Cerebellar cortex (tissue), 1 donor: Measurements from ENCODE around the gene IGFN1.
"Not testable (repeated sequence)": the region's sequence is repeated elsewhere in the genome, so short reads cannot be mapped to it uniquely, and the experiment has no call there.

ENCODE experiments used
- DNase-seq: peaks from one replicate; pipeline ENCODE4 v3.0.0-alpha.2; 2015; ENCODE audit warnings: low spot score

The IGFN1 gene

DNA sequence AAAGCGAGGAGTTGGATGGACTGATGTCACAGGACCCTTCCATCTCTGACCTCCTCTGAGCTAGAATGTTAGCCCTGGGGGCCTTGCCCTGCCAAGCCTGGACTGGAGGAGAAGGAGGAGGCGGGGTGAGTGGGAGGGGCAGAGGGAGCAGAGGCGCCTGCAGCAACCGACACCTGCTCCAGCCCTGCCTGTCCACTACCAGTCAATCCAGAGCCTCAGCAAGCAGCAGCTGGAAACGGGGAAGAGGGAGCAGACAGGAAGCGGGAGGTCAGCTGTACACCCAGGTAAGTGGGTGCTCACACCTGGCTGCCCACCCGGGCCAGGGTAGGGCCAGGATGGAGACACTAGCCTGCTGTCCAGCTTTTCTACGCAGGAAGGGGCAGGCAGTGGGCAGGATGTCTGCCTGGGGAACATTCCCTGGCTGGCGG lies at the start of gene IGFN1:
IGFN1 (plus strand) TSS at position 201 of the 428 bp plus-strand sequence. CDS start 2,470 bp downstream, outside the sequence.
- DNase-seq: peak; percentile 82

GRCh38 chr1:201140941-201141260 lies 49.7 kb upstream of the IGFN1 start:
- no peak for DNase-seq

- DNase-seq: no peak
Measured at GRCh38 chr1:201141418-201141817, 49.2 kb upstream of the IGFN1 start.

GRCh38 chr1:201142011-201142848 lies 48.4 kb upstream of the IGFN1 start:
- no peak for DNase-seq

GRCh38 chr1:201142849-201143725 lies 47.5 kb upstream of the IGFN1 start:
- DNase-seq: no peak

- no peak for DNase-seq
Measured at GRCh38 chr1:201143726-201144635, 46.6 kb upstream of the IGFN1 start.

DNA sequence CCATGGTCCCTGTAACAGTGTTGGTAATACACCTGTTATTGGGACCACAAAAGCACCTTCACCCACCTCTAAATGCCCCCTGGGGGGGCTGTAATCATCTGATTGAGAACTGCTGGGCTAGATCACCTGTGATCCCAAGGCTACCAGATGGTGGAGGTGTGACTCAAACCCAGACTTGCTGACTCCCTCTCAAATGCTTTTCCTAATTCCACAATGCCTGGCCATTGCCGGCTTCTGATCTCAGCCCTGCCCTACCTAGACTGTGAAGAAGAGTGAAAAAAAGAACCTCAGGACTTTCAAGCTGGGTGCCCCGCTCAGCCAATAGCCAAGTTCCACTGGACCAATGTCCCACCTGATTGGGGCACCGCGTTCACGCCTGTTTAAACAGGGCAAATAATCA lies 45.9 kb upstream of the IGFN1 start:
- DNase-seq: no peak

DNA sequence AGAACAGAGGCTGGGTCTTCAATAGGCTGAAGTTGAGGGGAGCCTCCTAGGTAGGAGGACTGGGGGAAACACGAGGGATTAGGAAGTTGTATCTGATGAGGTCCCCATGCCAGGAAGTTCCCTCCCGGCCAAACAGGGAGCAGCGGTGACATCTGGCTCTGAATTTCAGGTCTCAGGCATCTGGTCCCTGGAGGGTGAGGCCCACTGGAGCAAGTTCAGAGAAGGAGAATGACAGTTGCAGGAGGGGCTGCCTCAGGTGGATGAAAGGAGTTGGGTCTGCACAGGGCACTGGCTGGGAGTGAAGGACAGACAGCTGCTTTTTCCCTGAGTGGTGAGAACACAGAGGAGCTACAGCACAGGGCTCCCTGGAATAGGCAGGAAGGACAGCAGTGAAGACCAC lies 45.5 kb upstream of the IGFN1 start:
- DNase-seq: no peak

DNA sequence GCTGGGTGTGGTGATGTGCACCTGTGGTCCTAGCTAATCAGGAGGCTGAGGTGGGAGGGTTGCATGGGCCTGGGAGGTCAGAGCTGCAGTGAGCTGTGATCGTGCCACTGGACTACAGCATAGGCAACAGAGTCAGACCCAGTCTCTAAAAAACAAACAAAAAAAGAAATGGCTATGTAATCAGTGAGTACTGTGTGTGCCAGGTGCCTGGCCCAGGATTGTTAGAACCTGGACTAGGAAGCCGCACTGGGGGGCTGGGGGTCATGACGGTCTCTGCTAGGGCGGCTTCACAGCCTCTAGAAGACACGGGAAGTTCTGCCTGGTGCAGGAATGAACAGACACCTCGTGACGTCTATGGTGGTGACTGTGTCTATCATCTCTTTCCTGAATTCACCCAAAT lies 44.8 kb upstream of the IGFN1 start:
- no peak for DNase-seq

GRCh38 chr1:201146626-201147390 lies 43.8 kb upstream of the IGFN1 start:
- DNase-seq: no peak

DNA sequence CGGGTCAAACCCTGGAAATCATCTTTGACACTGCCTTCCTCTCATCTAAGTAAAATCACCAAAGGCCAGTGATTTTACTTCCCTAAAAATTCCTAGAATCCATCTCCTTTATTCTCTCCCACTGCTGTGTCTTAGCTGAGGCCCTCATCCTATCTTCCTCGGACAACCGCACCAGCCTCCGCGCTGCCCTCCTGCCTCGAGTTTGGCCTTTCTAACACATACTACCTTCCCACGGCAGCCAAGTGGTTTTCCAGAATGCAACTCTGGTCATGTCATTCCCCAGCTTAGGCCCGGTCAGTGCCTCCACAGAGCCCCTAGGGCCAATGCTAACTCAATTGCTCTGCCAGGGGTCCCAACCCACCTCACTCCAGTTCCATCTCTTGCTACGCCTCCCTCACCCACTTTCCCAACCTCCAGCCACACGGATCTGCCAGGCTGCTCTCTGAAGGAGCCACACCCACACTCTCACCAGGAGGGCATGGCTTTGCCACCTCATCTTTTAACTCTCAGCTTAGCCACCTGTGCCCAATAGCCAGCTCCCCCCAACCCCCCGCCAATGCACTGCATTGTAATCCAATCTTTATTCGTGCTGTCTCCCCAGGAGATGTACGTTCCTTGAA lies 43.1 kb upstream of the IGFN1 start:
- no peak for DNase-seq

- DNase-seq: peak; percentile 56
Measured at GRCh38 chr1:201149400-201149799, 41.2 kb upstream of the IGFN1 start.

DNA sequence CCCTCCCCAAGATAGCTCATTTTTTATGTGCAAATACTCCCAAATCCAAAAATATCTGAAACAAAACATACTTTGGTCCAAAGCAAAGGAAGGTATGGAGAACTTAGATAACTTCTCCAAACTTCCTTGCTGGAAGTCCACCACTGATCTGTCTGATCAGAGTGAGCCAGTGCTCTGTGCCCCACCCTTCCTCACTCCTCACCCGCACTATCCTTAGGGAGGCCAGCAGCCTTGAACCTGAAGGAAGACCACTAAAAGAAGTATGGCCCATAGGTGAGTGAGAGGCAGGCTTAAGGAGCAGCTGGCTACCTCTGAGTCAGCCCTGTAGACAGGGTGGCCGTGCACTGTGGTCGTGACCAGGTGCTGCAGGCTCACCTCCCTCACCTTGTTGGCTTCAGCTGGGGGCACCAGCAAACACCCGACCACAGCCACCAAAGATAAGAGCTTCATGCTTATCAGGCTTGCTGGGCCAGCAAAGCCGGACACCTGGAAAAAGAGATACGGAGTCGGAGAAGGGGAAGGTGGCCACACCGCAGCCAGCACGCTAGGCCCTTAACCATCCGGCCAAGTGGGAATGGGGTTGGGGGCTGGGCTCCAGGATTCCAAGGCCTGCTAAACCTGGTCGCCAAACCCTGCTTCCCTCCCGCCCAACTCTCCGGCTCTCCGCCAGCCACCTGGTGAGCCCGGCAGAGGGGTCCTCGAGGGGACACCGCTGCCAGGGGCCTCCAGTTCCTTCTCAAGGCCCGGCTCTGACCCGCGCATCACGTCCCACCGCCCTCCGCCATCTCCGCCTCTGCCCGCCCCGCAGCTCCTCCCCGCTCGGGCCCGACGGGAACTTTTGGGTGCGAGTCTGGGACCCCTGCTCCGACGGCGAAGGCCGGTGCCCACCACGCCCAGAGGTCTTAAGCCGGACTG lies 36.9 kb upstream of the IGFN1 start:
- no peak for DNase-seq

DNA sequence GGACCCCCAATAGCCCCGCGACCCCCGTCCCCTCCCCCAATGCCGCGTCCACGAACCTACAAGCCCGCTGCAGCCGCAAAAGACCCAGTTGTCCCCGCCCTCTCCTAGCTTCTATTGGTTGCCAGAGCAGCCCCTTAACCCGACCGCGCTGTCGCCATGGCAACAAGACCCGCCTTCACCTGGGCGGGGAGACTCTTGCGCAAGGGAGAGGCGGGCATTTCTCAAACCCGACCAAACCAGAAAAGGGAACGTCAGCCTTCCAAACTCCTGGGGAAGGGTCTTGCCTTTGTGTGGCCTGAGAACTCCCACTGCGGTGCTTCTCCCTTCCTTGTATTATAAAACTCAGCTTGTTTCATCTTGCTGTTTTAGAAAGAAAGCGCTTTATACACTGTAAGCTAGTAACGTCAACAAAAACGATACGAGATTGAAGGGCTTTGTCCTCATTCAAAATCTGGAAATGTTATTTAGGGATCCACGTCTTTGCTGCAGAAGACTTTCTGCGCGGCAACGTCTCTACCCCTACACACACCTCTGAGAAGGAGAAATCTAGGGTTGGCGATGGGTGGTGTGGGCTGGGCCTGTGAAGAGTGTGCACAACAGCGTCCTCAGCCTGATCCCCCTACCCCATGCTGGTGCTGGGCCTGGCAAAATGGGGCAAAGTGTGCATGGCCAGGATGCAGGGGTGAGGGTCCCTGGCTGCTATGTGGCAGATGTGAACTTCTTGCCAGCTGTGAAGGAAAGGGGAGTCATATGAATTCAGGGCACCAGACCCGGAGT lies 36.0 kb upstream of the IGFN1 start, which contains the start of gene TMEM9:
TMEM9 (minus strand) TSS at position 86 of the 777 bp plus-strand sequence. CDS start 551 bp downstream, outside the sequence.
- DNase-seq: peak; percentile 98

DNA sequence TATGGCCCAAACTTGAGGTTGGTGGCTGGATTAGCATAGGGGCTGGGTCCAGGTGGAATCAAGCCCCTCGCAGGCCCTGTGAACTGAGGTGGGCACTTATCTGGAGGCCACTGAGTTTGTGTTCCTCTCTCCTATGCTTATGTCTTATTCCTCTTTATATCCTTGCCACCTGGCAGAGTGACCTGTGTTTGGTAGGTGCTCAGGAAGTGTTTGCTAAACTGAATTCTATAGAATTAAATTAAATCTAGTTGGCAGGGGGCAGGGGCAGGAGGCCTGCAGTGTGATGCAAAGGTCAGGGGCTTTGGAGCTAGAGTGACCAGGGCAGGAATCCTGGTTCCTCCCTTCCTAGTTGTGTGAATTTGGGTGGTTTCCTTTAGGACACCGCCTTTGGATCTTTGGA lies 35.3 kb upstream of the IGFN1 start:
- DNase-seq: no peak

GRCh38 chr1:201156346-201156745 lies 34.3 kb upstream of the IGFN1 start:
- DNase-seq: no peak

DNA sequence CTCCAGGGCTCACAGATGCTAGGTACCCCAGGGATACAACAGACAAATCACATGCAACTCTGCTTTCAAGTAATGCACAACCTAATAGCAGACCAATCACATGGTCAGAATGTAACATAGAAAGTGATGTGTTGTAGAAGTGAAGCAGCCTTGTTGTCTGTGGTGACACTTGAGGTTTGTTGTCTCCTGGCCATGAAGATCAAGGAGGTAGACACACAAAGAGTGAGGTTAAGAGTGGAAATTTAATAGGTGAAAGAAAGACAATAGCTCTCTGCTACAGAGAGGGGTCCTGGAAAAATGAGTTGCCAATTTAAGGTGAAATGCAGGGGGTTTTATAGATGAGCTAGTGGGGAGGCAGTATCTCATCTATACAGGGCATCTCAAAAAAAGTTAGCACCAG lies 33.8 kb upstream of the IGFN1 start:
- DNase-seq: no peak

DNA sequence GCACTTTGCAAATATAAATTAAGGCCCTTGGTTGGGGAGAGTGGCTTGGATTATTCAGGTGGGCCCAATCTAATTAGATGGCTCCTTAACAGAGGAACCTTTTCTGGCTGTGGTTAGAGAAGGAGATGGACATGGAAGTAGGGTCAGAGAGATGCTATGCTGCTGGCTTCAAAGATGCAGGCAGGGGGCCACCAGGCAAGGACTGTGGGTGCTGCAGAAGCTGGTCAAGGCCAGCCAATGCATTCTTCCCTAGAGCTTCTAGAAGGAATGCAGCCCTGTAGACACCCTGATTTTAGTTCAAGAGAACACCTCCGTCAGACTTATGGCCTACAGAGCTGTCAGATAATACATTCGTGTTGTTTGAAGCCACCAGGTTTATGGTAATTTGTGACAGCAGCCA lies 32.7 kb upstream of the IGFN1 start:
- DNase-seq: no peak

- DNase-seq: not testable (repeated sequence)
Measured at GRCh38 chr1:201163036-201163435, 27.6 kb upstream of the IGFN1 start.
